ENCODE measurements around the gene SIM1.
A peak's percentile ranks its signal among the peaks of the same experiment; 100 is the strongest.

Gene SIM1

DNA sequence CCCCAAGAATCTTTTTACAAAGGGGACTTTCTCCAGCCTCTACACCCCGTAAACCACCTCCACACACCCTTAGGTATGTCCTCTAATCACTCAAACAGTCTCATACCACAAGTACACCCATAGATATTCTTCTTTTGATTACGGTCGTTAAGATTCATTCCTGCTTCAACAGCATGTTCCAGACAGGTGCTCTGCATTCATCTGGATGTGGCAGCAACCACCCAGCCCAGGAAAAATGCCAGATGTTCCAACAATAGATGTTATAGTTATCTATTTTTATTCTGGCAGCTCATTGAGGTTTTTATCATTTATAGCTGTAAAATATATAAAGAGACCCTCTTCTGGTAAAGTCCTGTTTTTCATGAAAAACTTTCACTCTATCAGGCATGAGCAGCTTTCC lies 60.7 kb downstream of the SIM1 start:
- Histone ChIP-seq H2AFZ (ENCODE audit: low read length) (no peak overlapping the region), H3K18ac (ENCODE audit: low read length) (no peak overlapping the region), H2AK5ac (ENCODE audit: low read depth, low read length) (no peak overlapping the region), H3K36me3 (replicated peaks in 1 of 2; ENCODE audit: control insufficient read depth in 2 of 2, insufficient read depth in 2 of 2, low read length in 2 of 2) (no peaks in the 10 kb centered on the region), H3K79me1 (ENCODE audit: low read depth, low read length) (no peaks in the 10 kb centered on the region), H2BK5ac (ENCODE audit: low read length) (no peak overlapping the region), H3K4me3 (ENCODE audit: low read length in 2 of 2) (no peak overlapping the region), H3K9me3 (replicated peaks in 1 of 2; ENCODE audit: control insufficient read depth in 2 of 2, insufficient read depth in 1 of 2, low read depth in 1 of 2, low read length in 2 of 2) (no peaks in the 10 kb centered on the region), H3K4ac (ENCODE audit: low read length) (no peak overlapping the region), H3K14ac (ENCODE audit: low read length) (no peak overlapping the region), H3K9ac (ENCODE audit: low read depth, low read length, poor library complexity) (no peak overlapping the region), H3K4me1 (ENCODE audit: control insufficient read depth in 2 of 2, insufficient read depth in 1 of 2, low read depth in 1 of 2, low read length in 2 of 2) (no peaks in the 10 kb centered on the region), H4K91ac (ENCODE audit: low read depth, low read length, poor library complexity) (no peak overlapping the region), H3K4me2 (ENCODE audit: insufficient read depth, low read length, poor library complexity, severe bottlenecking) (no peak overlapping the region), H3K27me3 (ENCODE audit: control insufficient read depth in 3 of 3, insufficient read depth in 3 of 3, low read depth in 1 of 3, low read length in 3 of 3) (no peaks in the 10 kb centered on the region), H4K8ac (ENCODE audit: low read depth, low read length) (no peak overlapping the region), H3K27ac (replicated peaks; ENCODE audit: low read length) (no peak overlapping the region), H2BK12ac (ENCODE audit: low read length) (no peak overlapping the region), H3K23ac (ENCODE audit: low read depth, low read length, poor library complexity) (no peak overlapping the region), H2BK120ac (ENCODE audit: low read depth, low read length) (no peak overlapping the region), H2BK15ac (ENCODE audit: low read length) (no peak overlapping the region)
- no CpG with 5 or more reads among the region's 3 CpGs for WGBS, 2 donors (ENCODE audit: extremely low coverage in 2 of 2, insufficient read length in 2 of 2, insufficient replicate concordance in 1 of 2)
- no peak for DNase-seq (ENCODE audit: low spot score)

DNA sequence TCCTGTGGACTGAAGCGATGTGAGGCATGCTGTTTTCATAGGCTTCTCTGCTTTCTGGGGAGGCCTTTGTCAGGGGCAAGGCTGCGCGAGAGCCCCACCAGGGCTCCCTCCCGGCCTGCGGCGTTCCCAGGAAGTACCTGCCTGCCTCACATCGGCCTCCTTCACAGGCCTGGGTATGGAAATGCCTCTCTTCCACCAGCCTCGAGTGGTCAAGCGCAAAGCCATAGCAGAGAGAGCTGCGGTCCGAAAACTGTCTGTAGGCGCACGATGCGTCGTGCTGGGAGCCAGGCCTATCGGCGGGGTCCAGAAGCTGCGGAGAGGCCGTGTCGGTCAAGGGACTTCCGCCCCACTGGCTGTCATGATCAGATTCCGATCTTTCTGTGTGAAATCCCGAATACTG lies 71.2 kb downstream of the SIM1 start:
- Histone ChIP-seq H3K4ac (ENCODE audit: low read length) (peak overlapping the region; percentile 43), H3K23ac (ENCODE audit: low read depth, low read length, poor library complexity) (peak overlapping the region; percentile 77), H3K79me1 (ENCODE audit: low read depth, low read length) (peaks cover 3% of the 10 kb centered on the region), H3K14ac (ENCODE audit: low read length) (no peak overlapping the region), H3K4me1 (ENCODE audit: control insufficient read depth in 2 of 2, insufficient read depth in 1 of 2, low read depth in 1 of 2, low read length in 2 of 2) (no peaks in the 10 kb centered on the region), H2AK5ac (ENCODE audit: low read depth, low read length) (no peak overlapping the region), H3K36me3 (replicated peaks in 1 of 2; ENCODE audit: control insufficient read depth in 2 of 2, insufficient read depth in 2 of 2, low read length in 2 of 2) (no peaks in the 10 kb centered on the region), H2BK15ac (ENCODE audit: low read length) (no peak overlapping the region), H3K4me2 (ENCODE audit: insufficient read depth, low read length, poor library complexity, severe bottlenecking) (no peak overlapping the region), H4K91ac (ENCODE audit: low read depth, low read length, poor library complexity) (no peak overlapping the region), H3K18ac (ENCODE audit: low read length) (peak overlapping the region; percentile 77), H2BK5ac (ENCODE audit: low read length) (no peak overlapping the region), H2BK120ac (ENCODE audit: low read depth, low read length) (no peak overlapping the region), H3K9ac (ENCODE audit: low read depth, low read length, poor library complexity) (no peak overlapping the region), H3K27ac (replicated peaks; ENCODE audit: low read length) (no peak overlapping the region), H3K27me3 (ENCODE audit: control insufficient read depth in 3 of 3, insufficient read depth in 3 of 3, low read depth in 1 of 3, low read length in 3 of 3) (no peaks in the 10 kb centered on the region), H3K4me3 (ENCODE audit: low read length in 2 of 2) (no peak overlapping the region), H2BK12ac (ENCODE audit: low read length) (no peak overlapping the region), H2AFZ (ENCODE audit: low read length) (no peak overlapping the region), H3K9me3 (replicated peaks in 1 of 2; ENCODE audit: control insufficient read depth in 2 of 2, insufficient read depth in 1 of 2, low read depth in 1 of 2, low read length in 2 of 2) (no peaks in the 10 kb centered on the region), H4K8ac (ENCODE audit: low read depth, low read length) (no peak overlapping the region)
- WGBS, 2 donors (ENCODE audit: extremely low coverage in 2 of 2, insufficient read length in 2 of 2, insufficient replicate concordance in 1 of 2) = no CpG with 5 or more reads among the region's 23 CpGs
- DNase-seq (ENCODE audit: low spot score) = no peak

DNA sequence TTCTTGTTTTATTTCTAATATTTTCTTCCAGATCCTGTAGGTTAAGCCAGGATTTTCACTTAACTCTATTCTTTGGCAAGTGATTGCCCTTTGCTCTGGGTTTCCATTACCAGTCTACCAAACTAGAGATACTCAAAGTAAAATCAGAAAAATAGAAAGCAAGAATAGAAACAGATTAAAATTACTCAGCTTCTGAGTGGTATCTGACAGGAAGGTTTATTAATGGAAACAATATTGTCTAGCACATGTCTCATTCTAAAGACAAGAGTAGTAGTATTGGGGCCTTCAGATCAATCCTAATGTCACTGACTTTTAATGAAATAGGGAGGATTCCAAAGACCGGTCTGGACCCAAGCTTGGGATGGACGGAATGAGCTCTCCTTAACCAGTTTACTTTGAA lies 72.3 kb downstream of the SIM1 start:
- DNase-seq (ENCODE audit: low spot score) = no peak

DNA sequence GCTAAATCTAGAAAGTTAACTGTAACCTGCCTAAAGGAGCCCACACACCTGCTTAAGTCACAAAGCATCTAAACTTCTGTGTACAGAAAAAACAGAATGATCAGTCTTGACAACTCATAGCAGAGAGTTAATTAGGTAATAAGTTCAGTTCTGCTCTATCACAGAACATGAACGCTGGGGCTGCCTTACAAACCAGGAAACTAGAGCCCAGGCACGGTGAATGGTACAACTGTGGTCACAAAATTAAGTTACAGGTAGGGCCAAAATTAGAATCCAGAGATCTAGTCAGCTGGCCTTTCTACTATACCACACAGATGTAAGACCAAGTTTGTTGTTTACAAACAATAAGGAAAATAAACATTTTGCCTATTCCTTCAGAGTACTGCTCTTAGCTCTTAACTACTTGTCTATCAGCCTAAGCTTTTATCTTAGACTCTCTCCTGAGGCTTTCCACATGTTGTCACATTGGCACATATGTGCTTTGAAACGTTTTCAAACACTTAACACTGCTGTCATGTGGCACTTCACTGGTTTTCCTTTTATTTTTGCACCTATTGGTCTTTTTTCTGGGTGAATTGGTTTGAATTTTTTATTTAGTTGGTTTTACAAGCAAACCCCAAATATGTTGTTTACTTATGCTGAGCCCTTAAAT lies 75.7 kb downstream of the SIM1 start:
- no peak overlapping the region for H3K9ac ChIP-seq (ENCODE audit: low read depth, low read length, poor library complexity)
- H2BK120ac ChIP-seq (ENCODE audit: low read depth, low read length) = no peak overlapping the region
- DNase-seq (ENCODE audit: low spot score) = no peak
- H3K4ac ChIP-seq (ENCODE audit: low read length) = no peak overlapping the region
- H3K4me2 ChIP-seq (ENCODE audit: insufficient read depth, low read length, poor library complexity, severe bottlenecking) = no peak overlapping the region
- H3K27ac ChIP-seq (replicated peaks; ENCODE audit: low read length) = no peak overlapping the region
- H3K14ac ChIP-seq (ENCODE audit: low read length) = no peak overlapping the region
- no peak overlapping the region for H2BK5ac ChIP-seq (ENCODE audit: low read length)
- no peak overlapping the region for H2BK12ac ChIP-seq (ENCODE audit: low read length)
- no peak overlapping the region for H4K8ac ChIP-seq (ENCODE audit: low read depth, low read length)
- no peaks in the 10 kb centered on the region for H3K27me3 ChIP-seq (ENCODE audit: control insufficient read depth in 3 of 3, insufficient read depth in 3 of 3, low read depth in 1 of 3, low read length in 3 of 3)
- H3K9me3 ChIP-seq (replicated peaks in 1 of 2; ENCODE audit: control insufficient read depth in 2 of 2, insufficient read depth in 1 of 2, low read depth in 1 of 2, low read length in 2 of 2) = no peaks in the 10 kb centered on the region
- WGBS, 2 donors (ENCODE audit: extremely low coverage in 2 of 2, insufficient read length in 2 of 2, insufficient replicate concordance in 1 of 2) = no CpG with 5 or more reads among the region's 3 CpGs
- H3K18ac ChIP-seq (ENCODE audit: low read length) = no peak overlapping the region
- H4K91ac ChIP-seq (ENCODE audit: low read depth, low read length, poor library complexity) = no peak overlapping the region
- no peaks in the 10 kb centered on the region for H3K36me3 ChIP-seq (replicated peaks in 1 of 2; ENCODE audit: control insufficient read depth in 2 of 2, insufficient read depth in 2 of 2, low read length in 2 of 2)
- no peak overlapping the region for H2BK15ac ChIP-seq (ENCODE audit: low read length)
- H2AFZ ChIP-seq (ENCODE audit: low read length) = no peak overlapping the region
- H2AK5ac ChIP-seq (ENCODE audit: low read depth, low read length) = no peak overlapping the region
- no peak overlapping the region for H3K23ac ChIP-seq (ENCODE audit: low read depth, low read length, poor library complexity)
- H3K79me1 ChIP-seq (ENCODE audit: low read depth, low read length) = peaks cover 3% of the 10 kb centered on the region
- no peak overlapping the region for H3K4me3 ChIP-seq (ENCODE audit: low read length in 2 of 2)
- H3K4me1 ChIP-seq (ENCODE audit: control insufficient read depth in 2 of 2, insufficient read depth in 1 of 2, low read depth in 1 of 2, low read length in 2 of 2) = no peaks in the 10 kb centered on the region

More for the DNA sequence above, 72.3 kb downstream of the SIM1 start:
- Histone ChIP-seq H2AFZ (ENCODE audit: low read length) (no peak overlapping the region), H3K9ac (ENCODE audit: low read depth, low read length, poor library complexity) (no peak overlapping the region), H2BK120ac (ENCODE audit: low read depth, low read length) (no peak overlapping the region), H4K91ac (ENCODE audit: low read depth, low read length, poor library complexity) (no peak overlapping the region), H3K9me3 (replicated peaks in 1 of 2; ENCODE audit: control insufficient read depth in 2 of 2, insufficient read depth in 1 of 2, low read depth in 1 of 2, low read length in 2 of 2) (no peaks in the 10 kb centered on the region), H3K4me1 (ENCODE audit: control insufficient read depth in 2 of 2, insufficient read depth in 1 of 2, low read depth in 1 of 2, low read length in 2 of 2) (no peaks in the 10 kb centered on the region), H3K23ac (ENCODE audit: low read depth, low read length, poor library complexity) (no peak overlapping the region), H2BK5ac (ENCODE audit: low read length) (no peak overlapping the region), H4K8ac (ENCODE audit: low read depth, low read length) (no peak overlapping the region), H3K14ac (ENCODE audit: low read length) (no peak overlapping the region), H2BK15ac (ENCODE audit: low read length) (no peak overlapping the region), H3K36me3 (replicated peaks in 1 of 2; ENCODE audit: control insufficient read depth in 2 of 2, insufficient read depth in 2 of 2, low read length in 2 of 2) (no peaks in the 10 kb centered on the region), H3K27me3 (ENCODE audit: control insufficient read depth in 3 of 3, insufficient read depth in 3 of 3, low read depth in 1 of 3, low read length in 3 of 3) (no peaks in the 10 kb centered on the region), H3K4me2 (ENCODE audit: insufficient read depth, low read length, poor library complexity, severe bottlenecking) (no peak overlapping the region), H3K4ac (ENCODE audit: low read length) (no peak overlapping the region), H2AK5ac (ENCODE audit: low read depth, low read length) (no peak overlapping the region), H3K79me1 (ENCODE audit: low read depth, low read length) (peaks cover 3% of the 10 kb centered on the region), H2BK12ac (ENCODE audit: low read length) (no peak overlapping the region), H3K4me3 (ENCODE audit: low read length in 2 of 2) (no peak overlapping the region), H3K27ac (replicated peaks; ENCODE audit: low read length) (no peak overlapping the region), H3K18ac (ENCODE audit: low read length) (no peak overlapping the region)
- no CpG with 5 or more reads among the region's 2 CpGs for WGBS, 2 donors (ENCODE audit: extremely low coverage in 2 of 2, insufficient read length in 2 of 2, insufficient replicate concordance in 1 of 2)
